Measurements from ENCODE around the gene OTOG.

Gene OTOG

DNA sequence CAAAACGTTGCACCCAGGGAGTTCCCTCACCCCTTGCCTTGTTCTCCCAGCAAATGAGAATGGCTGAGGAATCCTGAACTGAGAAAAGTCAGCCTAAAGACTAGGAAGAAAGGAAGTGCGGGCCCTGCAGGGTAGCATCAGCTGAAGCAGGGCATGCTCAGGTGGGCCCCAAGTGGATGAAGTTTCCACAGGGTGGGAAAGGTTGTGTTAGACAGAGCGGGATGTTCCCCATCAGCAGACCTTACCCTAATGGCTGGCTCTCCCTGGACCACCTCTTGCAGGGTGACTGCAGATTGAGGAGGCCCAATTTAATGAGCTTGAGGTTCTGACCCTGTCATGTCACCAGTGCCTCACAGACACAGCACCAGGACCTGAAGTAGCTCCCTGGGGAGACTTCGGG is 90.8 kb downstream of the OTOG start:
- CTCF ChIA-PET, result no interaction called here
- no peak for TF ChIP-seq SP1 (IDR thresholded peaks at IDR 0.05)
- no peak for TF ChIP-seq LEF1 (IDR thresholded peaks at IDR 0.05; ENCODE audit: borderline replicate concordance)
- no peak for TF ChIP-seq FOXM1 (IDR thresholded peaks at IDR 0.05; ENCODE audit: borderline replicate concordance)
- TF ChIP-seq, protein P1, sequence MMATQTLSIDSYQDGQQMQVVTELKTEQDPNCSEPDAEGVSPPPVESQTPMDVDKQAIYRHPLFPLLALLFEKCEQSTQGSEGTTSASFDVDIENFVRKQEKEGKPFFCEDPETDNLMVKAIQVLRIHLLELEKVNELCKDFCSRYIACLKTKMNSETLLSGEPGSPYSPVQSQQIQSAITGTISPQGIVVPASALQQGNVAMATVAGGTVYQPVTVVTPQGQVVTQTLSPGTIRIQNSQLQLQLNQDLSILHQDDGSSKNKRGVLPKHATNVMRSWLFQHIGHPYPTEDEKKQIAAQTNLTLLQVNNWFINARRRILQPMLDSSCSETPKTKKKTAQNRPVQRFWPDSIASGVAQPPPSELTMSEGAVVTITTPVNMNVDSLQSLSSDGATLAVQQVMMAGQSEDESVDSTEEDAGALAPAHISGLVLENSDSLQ (IDR thresholded peaks at IDR 0.05), result no peak
- TF ChIP-seq NFRKB (IDR thresholded peaks at IDR 0.05), result no peak
- no peak for TF ChIP-seq ZNF384 (IDR thresholded peaks at IDR 0.05)
- no peak for TF ChIP-seq HDGF (IDR thresholded peaks at IDR 0.05; ENCODE audit: borderline replicate concordance)
- TF ChIP-seq TARDBP (IDR thresholded peaks at IDR 0.05), result no peak
- no peak for TF ChIP-seq BHLHE40 (IDR thresholded peaks at IDR 0.05; ENCODE audit: borderline replicate concordance)
- POLR2A ChIA-PET, result no interaction called here

DNA sequence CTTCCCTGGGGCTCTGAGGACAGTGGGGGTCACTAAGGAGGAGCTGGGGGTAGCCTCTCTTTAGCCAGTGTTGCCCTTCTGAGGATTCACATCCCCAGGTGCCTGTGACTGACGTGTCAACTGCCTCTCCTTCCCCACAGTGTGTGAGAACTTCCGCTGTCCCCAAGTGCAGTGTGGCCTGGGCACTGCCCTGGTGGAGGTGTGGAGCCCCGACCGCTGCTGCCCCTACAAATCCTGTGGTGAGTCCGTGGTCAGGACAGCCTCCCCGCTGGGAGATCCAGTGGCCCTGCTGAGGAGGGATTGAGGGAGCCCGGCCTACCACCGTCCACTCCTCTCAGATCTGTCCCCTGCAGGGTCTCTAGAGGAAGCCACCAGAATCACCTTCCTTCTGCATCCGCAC is 91.3 kb downstream of the OTOG start:
- POLR2A ChIA-PET, result no interaction called here
- DNase-seq (ENCODE audit: extremely low spot score), result no peak
- TF ChIP-seq BHLHE40 (IDR thresholded peaks at IDR 0.05; ENCODE audit: borderline replicate concordance), result no peak
- TF ChIP-seq LEF1 (IDR thresholded peaks at IDR 0.05; ENCODE audit: borderline replicate concordance), result no peak
- no peak for TF ChIP-seq FOXK2 (IDR thresholded peaks at IDR 0.05)
- no peak for TF ChIP-seq HDGF (IDR thresholded peaks at IDR 0.05; ENCODE audit: borderline replicate concordance)
- TF ChIP-seq SP1 (IDR thresholded peaks at IDR 0.05), result no peak
- TF ChIP-seq FOXA1 (IDR thresholded peaks at IDR 0.05), result no peak
- no peak for TF ChIP-seq SUZ12 (IDR thresholded peaks at IDR 0.05)
- no peak for TF ChIP-seq NFRKB (IDR thresholded peaks at IDR 0.05)
- no peak for TF ChIP-seq L3MBTL2 (conservative IDR thresholded peaks at IDR 0.05)
- TF ChIP-seq ARNT (IDR thresholded peaks at IDR 0.05), result no peak
- TF ChIP-seq, protein P1 (IDR thresholded peaks at IDR 0.05), result no peak
- no peak for TF ChIP-seq TARDBP (IDR thresholded peaks at IDR 0.05)
- CTCF ChIA-PET, result no interaction called here

More for the DNA sequence above, 90.8 kb downstream of the OTOG start:
- DNase-seq (ENCODE audit: extremely low spot score), result no peak

DNA sequence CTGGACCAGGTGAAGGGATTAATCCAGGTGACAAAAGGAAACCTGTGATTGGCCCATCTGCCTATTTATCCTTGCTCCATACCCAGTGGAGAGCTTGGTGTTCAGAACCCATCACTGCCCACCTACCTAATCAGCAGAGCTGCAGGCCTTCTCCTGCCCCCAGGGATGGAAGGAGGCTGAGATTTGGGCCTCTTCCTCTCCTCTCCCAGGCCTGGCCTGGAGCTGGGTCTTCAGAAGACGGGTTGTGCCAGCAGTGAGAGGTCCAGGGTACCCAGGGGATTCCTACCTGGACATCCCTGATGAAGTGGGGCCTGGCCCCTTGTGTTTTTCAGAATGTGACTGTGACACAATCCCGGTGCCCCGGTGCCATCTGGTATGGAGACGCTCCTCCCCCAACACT is 92.0 kb downstream of the OTOG start:
- no peak for TF ChIP-seq FOXM1 (IDR thresholded peaks at IDR 0.05; ENCODE audit: borderline replicate concordance)
- no peak for DNase-seq (ENCODE audit: extremely low spot score)
- CTCF ChIA-PET, result no interaction called here
- POLR2A ChIA-PET, result no interaction called here

DNA sequence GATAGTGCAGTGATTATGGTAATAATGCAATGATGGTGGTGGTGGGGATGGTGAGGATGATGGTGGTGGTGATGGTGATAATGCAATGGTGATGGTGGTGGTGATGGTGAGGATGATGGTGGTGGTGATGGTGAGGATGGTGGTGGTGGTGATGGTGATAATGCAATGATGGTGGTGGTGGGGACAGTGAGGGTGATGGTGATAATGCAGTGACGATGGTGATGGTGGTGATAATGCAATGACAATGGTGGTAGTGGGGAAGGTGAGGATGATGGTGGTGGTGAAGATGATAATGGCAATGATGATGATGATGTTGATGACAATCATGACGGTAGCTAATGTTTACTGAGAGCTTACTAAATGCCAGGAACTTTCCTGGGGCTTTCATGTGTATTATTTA is 92.7 kb downstream of the OTOG start:
- no peak for DNase-seq (ENCODE audit: extremely low spot score)
- TF ChIP-seq SUZ12 (IDR thresholded peaks at IDR 0.05), result no peak
- TF ChIP-seq FOXA1 (IDR thresholded peaks at IDR 0.05), result no peak
- TF ChIP-seq NFRKB (IDR thresholded peaks at IDR 0.05), result no peak
- no peak for TF ChIP-seq SP1 (IDR thresholded peaks at IDR 0.05)
- TF ChIP-seq BHLHE40 (IDR thresholded peaks at IDR 0.05; ENCODE audit: borderline replicate concordance), result no peak
- TF ChIP-seq FOXK2 (IDR thresholded peaks at IDR 0.05), result no peak
- no peak for TF ChIP-seq CTBP1 (IDR thresholded peaks at IDR 0.05; ENCODE audit: borderline replicate concordance)
- no peak for TF ChIP-seq LEF1 (IDR thresholded peaks at IDR 0.05; ENCODE audit: borderline replicate concordance)
- no peak for TF ChIP-seq HDGF (IDR thresholded peaks at IDR 0.05; ENCODE audit: borderline replicate concordance)
- TF ChIP-seq, protein P1 (IDR thresholded peaks at IDR 0.05), result no peak
- ChIA-PET POLR2A (no interaction called here), CTCF (no interaction called here)

DNA sequence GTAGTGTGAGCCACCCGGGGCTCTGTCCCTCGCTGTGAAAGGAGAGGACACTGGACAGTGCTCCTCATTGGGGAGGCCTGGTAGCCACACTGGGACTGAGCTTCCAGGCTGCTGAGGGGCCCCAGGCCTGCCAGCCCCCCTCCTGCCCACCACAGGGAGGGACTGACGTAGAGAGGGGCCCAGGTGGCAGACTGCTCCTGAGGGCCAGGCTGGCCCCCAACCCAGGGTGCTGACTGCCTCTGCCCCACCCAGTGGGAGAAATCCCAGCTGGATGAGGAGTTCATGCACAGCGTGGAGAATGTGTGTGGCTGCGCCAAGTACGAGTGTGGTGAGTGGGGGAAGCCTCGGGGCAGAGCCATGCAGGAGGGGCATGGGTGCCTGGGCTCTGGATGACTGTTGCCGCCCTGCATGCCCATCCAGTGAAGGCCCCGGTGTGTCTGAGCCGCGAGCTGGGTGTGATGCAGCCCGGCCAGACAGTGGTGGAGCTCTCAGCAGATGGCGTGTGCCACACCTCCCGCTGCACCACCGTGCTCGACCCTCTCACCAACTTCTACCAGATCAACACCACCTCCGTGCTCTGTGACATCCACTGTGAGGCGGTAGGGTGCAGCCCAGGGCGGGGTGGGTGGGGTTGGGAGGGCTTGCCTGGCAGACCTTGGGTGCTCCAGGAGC is 93.6 kb downstream of the OTOG start:
- ChIA-PET CTCF (interaction anchor here (0.6 kb wide), 1 partner anchor 331 kb away, joined by 3 read pairs; no protein-coding TSS in a partner anchor), POLR2A (no interaction called here)
- no peak for DNase-seq (ENCODE audit: extremely low spot score)

More for the DNA sequence above, 93.6 kb downstream of the OTOG start:
- TF ChIP-seq ELF4 (IDR thresholded peaks at IDR 0.05) (no peak), FOXA1 (IDR thresholded peaks at IDR 0.05) (no peak), ZNF384 (IDR thresholded peaks at IDR 0.05) (no peak), ARNT (IDR thresholded peaks at IDR 0.05) (no peak), LEF1 (IDR thresholded peaks at IDR 0.05; ENCODE audit: borderline replicate concordance) (no peak), FOXM1 (IDR thresholded peaks at IDR 0.05; ENCODE audit: borderline replicate concordance) (no peak), FOXK2 (IDR thresholded peaks at IDR 0.05) (no peak), L3MBTL2 (conservative IDR thresholded peaks at IDR 0.05) (no peak), SP1 (IDR thresholded peaks at IDR 0.05) (no peak), BHLHE40 (IDR thresholded peaks at IDR 0.05; ENCODE audit: borderline replicate concordance) (no peak), CTBP1 (IDR thresholded peaks at IDR 0.05; ENCODE audit: borderline replicate concordance) (no peak), HDGF (IDR thresholded peaks at IDR 0.05; ENCODE audit: borderline replicate concordance) (no peak), TARDBP (IDR thresholded peaks at IDR 0.05) (no peak), NFRKB (IDR thresholded peaks at IDR 0.05) (no peak), SUZ12 (IDR thresholded peaks at IDR 0.05) (no peak)
- TF ChIP-seq, protein P1 (IDR thresholded peaks at IDR 0.05), result no peak

Data from HEK293T (cell line).